HepG2 (cell line): ENCODE measurements around the gene BPIFA1. TPM values are rescaled to one million over a fixed set of nuclear protein-coding genes. Genes with fewer than 3 reads are reported as not detected.
A peak's percentile ranks its signal among the peaks of the same experiment; 100 is the strongest.

Experiments used
- GATA4 ChIP-seq: sonication (generic); IDR thresholded peaks from 2 replicates; pipeline ENCODE4 v1.6.1; 2016; ENCODE audit warnings: antibody characterized with exemption, low read depth, borderline replicate concordance
- GMEB2 ChIP-seq: IDR thresholded peaks from 2 replicates; pipeline ENCODE4 v1.6.1; 2016; ENCODE audit warnings: missing biosample characterization, missing genetic modification reagents, low read depth
- MIER3 ChIP-seq: IDR thresholded peaks from 2 replicates; pipeline ENCODE4 v1.6.1; 2016; ENCODE audit warnings: missing compliant biosample characterization, borderline replicate concordance
- PRDM4 ChIP-seq: sonication (generic); formaldehyde crosslinking; IDR thresholded peaks from 2 replicates; pipeline ENCODE4 v1.9.0; 2021; ENCODE audit warnings: missing genetic modification reagents, borderline replicate concordance
- SMYD3 ChIP-seq: sonication (generic); formaldehyde crosslinking; IDR thresholded peaks from 2 replicates; pipeline ENCODE4 v1.8.1; 2023; ENCODE audit warnings: mild to moderate bottlenecking, missing genetic modification reagents
- SRY ChIP-seq: sonication (generic); formaldehyde crosslinking; IDR thresholded peaks from 2 replicates; pipeline ENCODE4 v1.8.0; 2022; ENCODE audit warnings: mild to moderate bottlenecking, missing genetic modification reagents
- ZNF331 ChIP-seq: sonication (generic); formaldehyde crosslinking; IDR thresholded peaks from 2 replicates; pipeline ENCODE4 v1.4.0; 2020; ENCODE audit warnings: missing genetic modification reagents
- ZNF512B ChIP-seq: sonication (generic); formaldehyde crosslinking; IDR thresholded peaks from 2 replicates; pipeline ENCODE4 v1.5.1; 2020; ENCODE audit warnings: missing genetic modification reagents, mild to moderate bottlenecking, borderline replicate concordance
- ZNF747 ChIP-seq: sonication (generic); formaldehyde crosslinking; IDR thresholded peaks from 2 replicates; pipeline ENCODE4 v1.8.1; 2023; ENCODE audit warnings: missing genetic modification reagents, mild to moderate bottlenecking, borderline replicate concordance
- ZNF770 ChIP-seq: sonication (generic); formaldehyde crosslinking; IDR thresholded peaks from 2 replicates; pipeline ENCODE4 v1.5.0; 2020; ENCODE audit warnings: mild to moderate bottlenecking, missing genetic modification reagents
- ZNF800 ChIP-seq: sonication (generic); formaldehyde crosslinking; IDR thresholded peaks from 2 replicates; pipeline ENCODE4 v1.4.0; 2020; ENCODE audit warnings: missing genetic modification reagents
- polyA plus RNA-seq, 8 experiments: library from polyadenylated mRNA; depleted of rRNA in 3 of 8; stranded (reverse) in 7 of 8; unstranded in 1 of 8; fragments of >200 nt; fragmentation: Illumina TruSeq in 4 of 8; extraction: Trizol in 4 of 8; gene quantifications; 2 replicates each; pipeline versions ENCODE4 v1.2.1 to v1.2.3, GENCODE V29; 2011 to 2016; ENCODE audit warnings: low read depth in 4 of 8, missing spikeins in 1 of 8, mixed read lengths in 1 of 8; ENCODE audit not compliant: insufficient read depth in 1 of 8
- total RNA-seq, 5 experiments: library from RNA; depleted of rRNA; stranded (reverse); fragments of >200 nt; fragmentation: Illumina TruSeq; extraction: Trizol; gene quantifications; 2 replicates each; pipeline ENCODE4 v1.2.3, GENCODE V29; 2016; ENCODE audit warnings: low read depth in 1 of 5

BPIFA1 gene
- total and polyA plus RNA-seq, 2 of the 13 experiments (the other 11 are each of a cell fraction or from before 2014, with no cell fraction given) = not detected

- TF ChIP-seq MIER3 (peak; percentile 94; the same call in 1 of the 2 replicates), ZNF331 (CRISPR knock-in tag) (peak; percentile 80; the same call in 1 of the 2 replicates), SMYD3 (peak; percentile 91), ZNF512B (CRISPR knock-in tag) (no peak), ZNF747 (CRISPR knock-in tag) (0 out of 2 replicates have a peak, but pooled peaks have one; percentile 60), ZNF770 (CRISPR knock-in tag) (no peak), SRY (0 out of 2 replicates have a peak, but pooled peaks have one; percentile 75), ZNF800 (CRISPR knock-in tag) (peak; percentile 79), GATA4 (no peak), GMEB2 (CRISPR knock-in tag) (no peak), PRDM4 (no peak)
Observed at GRCh38 chr20:33277471-33278441, 42.0 kb downstream of the BPIFA1 start (continued).
